HG03469 (cell line): ENCODE measurements around the gene UNC5C.
"Not testable (repeated sequence)": the region's sequence is repeated elsewhere in the genome, so short reads cannot be mapped to it uniquely, and the experiment has no call there.

Experiments used
- ATAC-seq: cut with Tn5 transposase; IDR thresholded peaks from one replicate; pipeline ENCODE4 v1.9.1; 2021; ENCODE audit warnings: mild to moderate bottlenecking, moderate library complexity, moderate number of reproducible peaks; ENCODE audit not compliant: unreplicated experiment

The UNC5C gene

GRCh38 chr4:95188701-95189370 is 359.9 kb downstream of the UNC5C start:
- no peak for ATAC-seq

GRCh38 chr4:95186666-95187065 is 362.1 kb downstream of the UNC5C start:
- ATAC-seq = no peak

GRCh38 chr4:95183656-95184408 is 364.9 kb downstream of the UNC5C start:
- ATAC-seq = no peak

- ATAC-seq = no peak
Measured at GRCh38 chr4:95181996-95182306, 366.8 kb downstream of the UNC5C start.

GRCh38 chr4:95181243-95181995 is 367.4 kb downstream of the UNC5C start:
- ATAC-seq = no peak

- no peak for ATAC-seq
Measured at GRCh38 chr4:95180531-95181242, 368.1 kb downstream of the UNC5C start.

- no peak for ATAC-seq
Measured at GRCh38 chr4:95178938-95179337, 369.8 kb downstream of the UNC5C start.

- ATAC-seq = not testable (repeated sequence)
Measured at GRCh38 chr4:95171377-95171776, 377.4 kb downstream of the UNC5C start.

GRCh38 chr4:95170176-95170575 is 378.6 kb downstream of the UNC5C start:
- ATAC-seq = no peak

GRCh38 chr4:95167805-95168204 is 381.0 kb downstream of the UNC5C start:
- ATAC-seq = no peak

GRCh38 chr4:95165926-95166524 is 382.7 kb downstream of the UNC5C start:
- peak; percentile 64 for ATAC-seq

- ATAC-seq = no peak
Measured at GRCh38 chr4:95162867-95163266, 385.9 kb downstream of the UNC5C start.

GRCh38 chr4:95161781-95162469 is 386.8 kb downstream of the UNC5C start:
- ATAC-seq = no peak

GRCh38 chr4:95159384-95159783 is 389.4 kb downstream of the UNC5C start:
- ATAC-seq = no peak

GRCh38 chr4:95158626-95159025 is 390.1 kb downstream of the UNC5C start:
- no peak for ATAC-seq

GRCh38 chr4:95158045-95158444 is 390.7 kb downstream of the UNC5C start:
- ATAC-seq = no peak

- no peak for ATAC-seq
Measured at GRCh38 chr4:95157596-95157995, 391.2 kb downstream of the UNC5C start.

GRCh38 chr4:95156452-95156765 is 392.4 kb downstream of the UNC5C start:
- no peak for ATAC-seq

- peak; percentile 47 for ATAC-seq
Measured at GRCh38 chr4:95155759-95156451, 392.9 kb downstream of the UNC5C start.

GRCh38 chr4:95153182-95153581 is 395.6 kb downstream of the UNC5C start:
- ATAC-seq = no peak
